GM23338 (cell line): ENCODE measurements around the gene SIRPB1. TPM values are rescaled to one million over a fixed set of nuclear protein-coding genes. Genes with fewer than 3 reads are reported as not detected.

Source experiments
- ATAC-seq: fragments of 200-7000 bp; cut with Tn5 transposase; 3 replicates; pipeline ENCODE4 v1.9.1; 2020
- DNase-seq: peaks from one replicate; pipeline ENCODE4 v3.0.0-alpha.2; 2015; ENCODE audit warnings: low spot score
- H2AFZ ChIP-seq: fragments of 200-600 bp; sonication (generic); 2 replicates; pipeline ENCODE4 v1.8.0; 2016; ENCODE audit warnings: antibody characterized with exemption, mild to moderate bottlenecking, moderate library complexity
- H3F3A ChIP-seq: fragments of 200-600 bp; sonication (generic); replicated peaks from 2 replicates; pipeline ENCODE4 v1.8.0; 2017; ENCODE audit warnings: antibody characterized with exemption, mixed run types, low read depth
- H3K27ac ChIP-seq: fragments of 200-600 bp; sonication (generic); 2 replicates; pipeline ENCODE4 v1.6.1; 2016; ENCODE audit warnings: low read depth
- H3K27me3 ChIP-seq: fragments of 200-600 bp; sonication (generic); 2 replicates; pipeline ENCODE4 v1.8.0; 2016; ENCODE audit warnings: mild to moderate bottlenecking, mixed run types, moderate library complexity; ENCODE audit not compliant: insufficient read depth
- H3K36me3 ChIP-seq: fragments of 200-600 bp; sonication (generic); 2 replicates; pipeline ENCODE4 v1.8.0; 2016; ENCODE audit warnings: mild to moderate bottlenecking; ENCODE audit not compliant: insufficient read depth
- H3K4me1 ChIP-seq: fragments of 200-600 bp; sonication (generic); 2 replicates; pipeline ENCODE4 v1.8.0; 2016; ENCODE audit warnings: mild to moderate bottlenecking, moderate library complexity; ENCODE audit not compliant: insufficient read depth
- H3K4me2 ChIP-seq: fragments of 200-600 bp; sonication (generic); 2 replicates; pipeline ENCODE4 v1.7.1; 2017; ENCODE audit warnings: mixed run types
- H3K4me3 ChIP-seq: fragments of 200-600 bp; sonication (generic); 2 replicates; pipeline ENCODE4 v1.6.1; 2016; ENCODE audit warnings: mixed run types
- H3K79me2 ChIP-seq: fragments of 200-600 bp; sonication (generic); replicated peaks from 2 replicates; pipeline ENCODE4 v1.8.0; 2017; ENCODE audit warnings: mild to moderate bottlenecking; ENCODE audit not compliant: insufficient read depth
- H3K9me2 ChIP-seq: fragments of 200-600 bp; sonication (generic); 2 replicates; pipeline ENCODE4 v1.8.0; 2017; ENCODE audit not compliant: insufficient read depth
- H4K20me1 ChIP-seq: fragments of 200-600 bp; sonication (generic); replicated peaks from 2 replicates; pipeline ENCODE4 v1.8.0; 2017; ENCODE audit warnings: mild to moderate bottlenecking; ENCODE audit not compliant: insufficient read depth
- H3K27ac Mint-ChIP-seq: 2 replicates; pipeline ENCODE4 v1.8.0; 2020; ENCODE audit warnings: inconsistent platforms, mild to moderate bottlenecking, moderate library complexity, mixed read lengths
- H3K27me3 Mint-ChIP-seq: 3 replicates; pipeline ENCODE4 v1.8.0; 2022; ENCODE audit warnings: low read depth, mild to moderate bottlenecking, moderate library complexity, mixed read lengths, inconsistent platforms; ENCODE audit not compliant: insufficient read depth, poor library complexity
- H3K36me3 Mint-ChIP-seq: 3 replicates; pipeline ENCODE4 v1.8.0; 2021; ENCODE audit warnings: low read depth, mild to moderate bottlenecking, inconsistent platforms, moderate library complexity, mixed read lengths
- H3K4me1 Mint-ChIP-seq: 3 replicates; pipeline ENCODE4 v1.8.0; 2020; ENCODE audit warnings: mild to moderate bottlenecking, inconsistent platforms, mixed read lengths
- H3K4me3 Mint-ChIP-seq: 3 replicates; pipeline ENCODE4 v1.8.0; 2021; ENCODE audit warnings: moderate library complexity, mild to moderate bottlenecking, inconsistent platforms, mixed read lengths
- H3K9me3 Mint-ChIP-seq: 3 replicates; pipeline ENCODE4 v1.8.0; 2020; ENCODE audit warnings: moderate library complexity, mild to moderate bottlenecking, inconsistent platforms, mixed read lengths
- CTCF ChIP-seq, 2 experiments: fragments of 200-600 bp in 1 of 2; sonication (generic) in 1 of 2; conservative IDR thresholded peaks; 2 replicates each; pipeline versions ENCODE4 v1.5.1 to v1.6.1; 2016 to 2017; ENCODE audit warnings: antibody characterized with exemption in 2 of 2, low read depth in 2 of 2, mild to moderate bottlenecking in 2 of 2, moderate library complexity in 1 of 2
- ETS1 ChIP-seq: IDR thresholded peaks from 2 replicates; pipeline ENCODE4 v1.6.1; 2016; ENCODE audit warnings: antibody characterized with exemption
- EZH2 ChIP-seq: fragments of 200-600 bp; sonication (generic); IDR thresholded peaks from one replicate; pipeline ENCODE4 v1.8.0; 2017; ENCODE audit warnings: antibody characterized with exemption, mild to moderate bottlenecking, low read depth; ENCODE audit not compliant: unreplicated experiment
- NANOG ChIP-seq: IDR thresholded peaks from 2 replicates; pipeline ENCODE4 v1.6.1; 2016; ENCODE audit warnings: antibody characterized with exemption, borderline replicate concordance
- POLR2AphosphoS5 ChIP-seq: IDR thresholded peaks from 2 replicates; pipeline ENCODE4 v1.6.1; 2016; ENCODE audit warnings: antibody characterized with exemption, low read depth
- REST ChIP-seq: IDR thresholded peaks from one replicate; pipeline ENCODE4 v1.6.1; 2018; ENCODE audit warnings: antibody characterized with exemption; ENCODE audit not compliant: unreplicated experiment
- STAT1 ChIP-seq: IDR thresholded peaks from one replicate; pipeline ENCODE4 v1.6.1; 2016; ENCODE audit warnings: antibody characterized with exemption; ENCODE audit not compliant: unreplicated experiment
- ZNF114 ChIP-seq: fragments of 250-450 bp; sonication (Bioruptor Pico); IDR thresholded peaks from 2 replicates; pipeline ENCODE4 v1.5.0; 2020; ENCODE audit warnings: mild to moderate bottlenecking, moderate library complexity
- ZNF331 ChIP-seq: fragments of 250-450 bp; sonication (Bioruptor Pico); IDR thresholded peaks from 2 replicates; pipeline ENCODE4 v1.5.0; 2020; ENCODE audit warnings: low read depth, mild to moderate bottlenecking, moderate library complexity
- ZNF462 ChIP-seq: fragments of 250-450 bp; sonication (Bioruptor Pico); IDR thresholded peaks from 2 replicates; pipeline ENCODE4 v1.5.0; 2020; ENCODE audit warnings: mild to moderate bottlenecking, moderate library complexity
- polyA plus RNA-seq: library from polyadenylated mRNA; unstranded; fragments of >200 nt; fragmentation: Nextera tagmentation; extraction: Ambion mirVana; gene quantifications from 2 replicates; pipeline ENCODE4 v1.2.1, GENCODE V29; 2016
- total RNA-seq: library from RNA; depleted of rRNA; stranded (reverse); fragments of >200 nt; shearing (Covaris generic); gene quantifications from 2 replicates; pipeline ENCODE4 v1.2.3, GENCODE V29; 2014

Gene SIRPB1
- total and polyA plus RNA-seq, 2 experiments from 2014 or later = not detected

GRCh38 chr20:1648101-1648500 is 28.3 kb upstream of the SIRPB1 start:
- DNase-seq (no peak), ATAC-seq (no peak)
- Histone ChIP-seq H3K79me2 (no peaks in the 10 kb centered on the region), H3K27me3 (no peaks in the 10 kb centered on the region), H3K4me1 (no peaks in the 10 kb centered on the region), H4K20me1 (no peaks in the 10 kb centered on the region), H2AFZ (no peak overlapping the region), H3K36me3 (no peaks in the 10 kb centered on the region), H3K4me3 (no peak overlapping the region), H3F3A (no peaks in the 10 kb centered on the region), H3K9me2 (no peaks in the 10 kb centered on the region), H3K27ac (no peak overlapping the region), H3K4me2 (no peak overlapping the region)
- no peaks in the 10 kb centered on the region for H3K4me1 Mint-ChIP-seq
- H3K4me3 Mint-ChIP-seq = no peak overlapping the region
- no peak overlapping the region for H3K27ac Mint-ChIP-seq
- TF ChIP-seq ZNF114 (CRISPR knock-in tag) (no peak), STAT1 (no peak), REST (no peak), CTCF (conservative IDR thresholded peaks at IDR 0.05; ENCODE audit: low read depth in 2 of 2) (no peak), ZNF331 (CRISPR knock-in tag) (no peak), NANOG (no peak)
- no peaks in the 10 kb centered on the region for H3K36me3 Mint-ChIP-seq
- no peaks in the 10 kb centered on the region for H3K27me3 Mint-ChIP-seq
- H3K9me3 Mint-ChIP-seq = no peaks in the 10 kb centered on the region

- Mint-ChIP-seq H3K36me3 (no peaks in the 10 kb centered on the region), H3K27me3 (no peaks in the 10 kb centered on the region), H3K4me3 (no peak overlapping the region), H3K4me1 (no peaks in the 10 kb centered on the region), H3K27ac (no peak overlapping the region), H3K9me3 (no peaks in the 10 kb centered on the region)
- no peak overlapping the region for H2AFZ ChIP-seq
- H3K4me3 ChIP-seq = no peak overlapping the region
- H3K79me2 ChIP-seq = no peaks in the 10 kb centered on the region
- DNase-seq (no peak), ATAC-seq (no peak)
- no peaks in the 10 kb centered on the region for H3K4me1 ChIP-seq
- H3F3A ChIP-seq = no peaks in the 10 kb centered on the region
- H3K4me2 ChIP-seq = no peak overlapping the region
- H3K36me3 ChIP-seq = no peaks in the 10 kb centered on the region
- no peaks in the 10 kb centered on the region for H3K9me2 ChIP-seq
- no peaks in the 10 kb centered on the region for H4K20me1 ChIP-seq
- no peak overlapping the region for H3K27ac ChIP-seq
- no peaks in the 10 kb centered on the region for H3K27me3 ChIP-seq
- no peak for TF ChIP-seq EZH2
- TF ChIP-seq ZNF462 (CRISPR knock-in tag) = no peak
- no peak for TF ChIP-seq STAT1
- TF ChIP-seq POLR2AphosphoS5 = no peak
- no peak for TF ChIP-seq NANOG
- no peak for TF ChIP-seq ETS1
- no peak for TF ChIP-seq ZNF331 (CRISPR knock-in tag)
These were observed 27.2 kb upstream of the SIRPB1 start for GRCh38 chr20:1646975-1647431.
